ENCODE measurements around the gene DLG1.

DNA sequence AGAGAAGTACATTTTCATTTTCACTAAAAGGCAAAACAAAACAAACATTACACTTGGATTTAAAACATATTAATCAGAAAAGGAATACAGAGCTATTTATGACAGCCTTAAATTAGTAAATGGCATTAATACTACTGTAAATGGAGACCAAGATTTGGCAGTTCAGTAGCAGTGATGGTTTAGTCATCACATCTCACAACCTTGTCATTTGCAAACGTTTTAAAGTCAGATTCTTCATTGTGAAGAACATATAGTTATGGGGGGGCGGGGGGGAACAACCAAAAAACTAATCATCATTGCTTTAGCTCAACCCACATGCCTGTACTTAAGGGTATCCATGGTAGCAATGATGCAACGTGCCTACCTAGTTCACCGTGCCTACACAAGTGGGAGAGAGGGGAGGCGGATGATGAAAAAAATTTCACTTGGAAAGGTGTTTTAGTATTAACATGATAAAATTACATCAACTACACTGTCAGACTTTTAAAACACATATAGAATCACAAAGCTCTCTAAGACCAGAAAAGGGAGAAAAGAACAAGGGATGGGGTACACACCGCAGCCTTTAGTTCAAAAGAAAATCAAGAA is 40.1 kb downstream of the DLG1 start:
- TF ChIP-seq POLR2AphosphoS5 (IDR thresholded peaks at IDR 0.05) = no peak
- TF ChIP-seq, protein P1, sequence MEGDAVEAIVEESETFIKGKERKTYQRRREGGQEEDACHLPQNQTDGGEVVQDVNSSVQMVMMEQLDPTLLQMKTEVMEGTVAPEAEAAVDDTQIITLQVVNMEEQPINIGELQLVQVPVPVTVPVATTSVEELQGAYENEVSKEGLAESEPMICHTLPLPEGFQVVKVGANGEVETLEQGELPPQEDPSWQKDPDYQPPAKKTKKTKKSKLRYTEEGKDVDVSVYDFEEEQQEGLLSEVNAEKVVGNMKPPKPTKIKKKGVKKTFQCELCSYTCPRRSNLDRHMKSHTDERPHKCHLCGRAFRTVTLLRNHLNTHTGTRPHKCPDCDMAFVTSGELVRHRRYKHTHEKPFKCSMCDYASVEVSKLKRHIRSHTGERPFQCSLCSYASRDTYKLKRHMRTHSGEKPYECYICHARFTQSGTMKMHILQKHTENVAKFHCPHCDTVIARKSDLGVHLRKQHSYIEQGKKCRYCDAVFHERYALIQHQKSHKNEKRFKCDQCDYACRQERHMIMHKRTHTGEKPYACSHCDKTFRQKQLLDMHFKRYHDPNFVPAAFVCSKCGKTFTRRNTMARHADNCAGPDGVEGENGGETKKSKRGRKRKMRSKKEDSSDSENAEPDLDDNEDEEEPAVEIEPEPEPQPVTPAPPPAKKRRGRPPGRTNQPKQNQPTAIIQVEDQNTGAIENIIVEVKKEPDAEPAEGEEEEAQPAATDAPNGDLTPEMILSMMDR (IDR thresholded peaks at IDR 0.05; ENCODE audit: poor library complexity, severe bottlenecking) = no peak
- TF ChIP-seq EP300 (conservative IDR thresholded peaks at IDR 0.05; ENCODE audit: poor library complexity, severe bottlenecking) = no peak
- no peak for TF ChIP-seq TAF1 (IDR thresholded peaks at IDR 0.05; ENCODE audit: low read depth)
- TF ChIP-seq, protein P2, sequence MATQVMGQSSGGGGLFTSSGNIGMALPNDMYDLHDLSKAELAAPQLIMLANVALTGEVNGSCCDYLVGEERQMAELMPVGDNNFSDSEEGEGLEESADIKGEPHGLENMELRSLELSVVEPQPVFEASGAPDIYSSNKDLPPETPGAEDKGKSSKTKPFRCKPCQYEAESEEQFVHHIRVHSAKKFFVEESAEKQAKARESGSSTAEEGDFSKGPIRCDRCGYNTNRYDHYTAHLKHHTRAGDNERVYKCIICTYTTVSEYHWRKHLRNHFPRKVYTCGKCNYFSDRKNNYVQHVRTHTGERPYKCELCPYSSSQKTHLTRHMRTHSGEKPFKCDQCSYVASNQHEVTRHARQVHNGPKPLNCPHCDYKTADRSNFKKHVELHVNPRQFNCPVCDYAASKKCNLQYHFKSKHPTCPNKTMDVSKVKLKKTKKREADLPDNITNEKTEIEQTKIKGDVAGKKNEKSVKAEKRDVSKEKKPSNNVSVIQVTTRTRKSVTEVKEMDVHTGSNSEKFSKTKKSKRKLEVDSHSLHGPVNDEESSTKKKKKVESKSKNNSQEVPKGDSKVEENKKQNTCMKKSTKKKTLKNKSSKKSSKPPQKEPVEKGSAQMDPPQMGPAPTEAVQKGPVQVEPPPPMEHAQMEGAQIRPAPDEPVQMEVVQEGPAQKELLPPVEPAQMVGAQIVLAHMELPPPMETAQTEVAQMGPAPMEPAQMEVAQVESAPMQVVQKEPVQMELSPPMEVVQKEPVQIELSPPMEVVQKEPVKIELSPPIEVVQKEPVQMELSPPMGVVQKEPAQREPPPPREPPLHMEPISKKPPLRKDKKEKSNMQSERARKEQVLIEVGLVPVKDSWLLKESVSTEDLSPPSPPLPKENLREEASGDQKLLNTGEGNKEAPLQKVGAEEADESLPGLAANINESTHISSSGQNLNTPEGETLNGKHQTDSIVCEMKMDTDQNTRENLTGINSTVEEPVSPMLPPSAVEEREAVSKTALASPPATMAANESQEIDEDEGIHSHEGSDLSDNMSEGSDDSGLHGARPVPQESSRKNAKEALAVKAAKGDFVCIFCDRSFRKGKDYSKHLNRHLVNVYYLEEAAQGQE (IDR thresholded peaks at IDR 0.05; ENCODE audit: borderline replicate concordance) = no peak
- no peak for TF ChIP-seq EZH2 (IDR thresholded peaks at IDR 0.05; ENCODE audit: borderline replicate concordance, insufficient read depth, low read length, poor library complexity, severe bottlenecking)
- no peak for TF ChIP-seq RAD21 (conservative IDR thresholded peaks at IDR 0.05)

All from neural cell (in vitro differentiated cells).